K562 (cell line): ENCODE results near the gene GLI3. TPM values are rescaled to one million over a fixed set of nuclear protein-coding genes. Genes with fewer than 3 reads are reported as not detected.

Experiments
- ATAC-seq: fragments of 200-7000 bp; cut with Tn5 transposase; 3 replicates; pipeline ENCODE4 v1.9.1; 2020; ENCODE audit warnings: moderate library complexity
- BruUV-seq: library from RNA; stranded (reverse); fragments of 400-500 nt; replicated peaks from 2 replicates; lab custom pipeline; 2021; lab: Mats Ljungman, UMichigan
- CTCF ChIA-PET: fragments of 300-600 bp; formaldehyde crosslinking; extraction: SDS; loops from one replicate; lab custom pipeline; 2021; ENCODE audit warnings: low intra/inter-chr PET ratio; lab: Yijun Ruan, JAX
- POLR2A ChIA-PET: fragments of 300-600, 350-650 bp; sonication (Branson Sonifier 250); formaldehyde crosslinking; extraction: SDS; loops from one replicate; lab custom pipeline; 2021; ENCODE audit warnings: antibody characterized with exemption, inconsistent platforms; lab: Yijun Ruan, JAX
- DNase-seq, 4 experiments: peaks; one replicate each; pipeline versions ENCODE4 v3.0.0 to v3.0.0-alpha.2; 2011 to 2018; ENCODE audit warnings: low spot score in 3 of 4, mixed read lengths in 3 of 4; ENCODE audit errors: extremely low read depth in 1 of 4
- FAIRE-seq: peaks from 2 replicates; lab custom pipeline; 2011; peaks lifted over from hg19 to GRCh38; lab: Jason Lieb, UNC
- H2AFZ ChIP-seq: 2 replicates; pipeline ENCODE4 v1.6.0; 2011; ENCODE audit warnings: low read depth, low read length, control low read depth, inconsistent platforms
- H3K27ac ChIP-seq: fragments of 200-600 bp; 3 replicates; pipeline ENCODE4 v1.8.0; 2011; ENCODE audit warnings: low read depth, mild to moderate bottlenecking, control low read depth, inconsistent platforms, low read length, moderate library complexity, mixed read lengths; ENCODE audit errors: extremely low read depth
- H3K27me3 ChIP-seq, 2 experiments: fragments of 300-600 bp in 1 of 2; 2 replicates in 1 of 2; 3 replicates in 1 of 2; pipeline versions ENCODE4 v1.6.0 to v1.8.0; 2011; ENCODE audit warnings: inconsistent platforms in 2 of 2, low read length in 2 of 2, mild to moderate bottlenecking in 1 of 2, mixed read lengths in 1 of 2, moderate library complexity in 1 of 2; ENCODE audit not compliant: control insufficient read depth in 2 of 2, insufficient read depth in 2 of 2
- H3K36me3 ChIP-seq: fragments of 300-600 bp; 3 replicates; pipeline ENCODE4 v1.8.0; 2011; ENCODE audit warnings: mild to moderate bottlenecking, low read length, inconsistent platforms; ENCODE audit not compliant: control insufficient read depth, insufficient read depth
- H3K4me1 ChIP-seq, 2 experiments: fragments of 200-600 bp in 1 of 2; replicated peaks in 1 of 2; 2 replicates in 1 of 2; 3 replicates in 1 of 2; pipeline versions ENCODE4 v1.5.1 to v1.8.0; 2011; ENCODE audit warnings: inconsistent platforms in 2 of 2, low read length in 2 of 2, mild to moderate bottlenecking in 1 of 2, mixed read lengths in 1 of 2, moderate library complexity in 1 of 2; ENCODE audit not compliant: control insufficient read depth in 2 of 2, insufficient read depth in 2 of 2
- H3K4me2 ChIP-seq: 2 replicates; pipeline ENCODE4 v1.6.1; 2011; ENCODE audit warnings: low read length, control low read depth, inconsistent platforms, mixed read lengths; ENCODE audit not compliant: insufficient read depth
- H3K4me3 ChIP-seq: fragments of 200-600 bp; sonication (generic), shearing (Covaris generic); 2 replicates; pipeline ENCODE4 v1.5.1; 2016; ENCODE audit warnings: control low read depth, inconsistent platforms
- H3K79me2 ChIP-seq: fragments of 200-600 bp; 3 replicates; pipeline ENCODE4 v1.8.0; 2011; ENCODE audit warnings: low read length, inconsistent platforms; ENCODE audit not compliant: control insufficient read depth, insufficient read depth
- H3K9ac ChIP-seq, 2 experiments: 2 replicates each; pipeline versions ENCODE4 v1.6.0 to v1.6.1; 2011; ENCODE audit warnings: low read depth in 2 of 2, low read length in 2 of 2, control low read depth in 1 of 2, inconsistent platforms in 1 of 2, mild to moderate bottlenecking in 1 of 2, mixed read lengths in 1 of 2; ENCODE audit not compliant: insufficient read depth in 1 of 2
- H3K9me1 ChIP-seq: one replicate; pipeline ENCODE4 v1.6.0; 2011; ENCODE audit warnings: inconsistent platforms, mild to moderate bottlenecking, low read length, moderate library complexity; ENCODE audit not compliant: control insufficient read depth, insufficient read depth
- H3K9me3 ChIP-seq: replicated peaks from 2 replicates; pipeline ENCODE4 v1.5.1; 2011; ENCODE audit warnings: low read depth, low read length, inconsistent platforms; ENCODE audit not compliant: control insufficient read depth, insufficient read depth
- H4K20me1 ChIP-seq: replicated peaks from 2 replicates; pipeline ENCODE4 v1.6.1; 2011; ENCODE audit warnings: low read length, inconsistent platforms, mixed read lengths; ENCODE audit not compliant: control insufficient read depth, insufficient read depth
- CBX2 ChIP-seq: fragments of 200-600 bp; sonication (generic); IDR thresholded peaks from one replicate; pipeline ENCODE4 v1.6.1; 2012; ENCODE audit warnings: mild to moderate bottlenecking, low read length, inconsistent platforms; ENCODE audit not compliant: insufficient read depth, poor library complexity, severe bottlenecking
- CCAR2 ChIP-seq: fragments of 200-400 bp; formaldehyde crosslinking; IDR thresholded peaks from 2 replicates; pipeline ENCODE4 v1.6.1; 2017; ENCODE audit warnings: mild to moderate bottlenecking, low read depth, low read length
- COPS2 ChIP-seq: fragments of 450-650 bp; conservative IDR thresholded peaks from 2 replicates; pipeline ENCODE4 v1.6.1; 2016; ENCODE audit warnings: mild to moderate bottlenecking, moderate library complexity
- FOXM1 ChIP-seq, 2 experiments: fragments of 450-650 bp in 1 of 2; sonication (generic) in 1 of 2; formaldehyde crosslinking in 1 of 2; IDR thresholded peaks; 2 replicates each; pipeline versions ENCODE4 v1.6.1 to v1.9.0; 2017 to 2022; ENCODE audit warnings: low read depth in 2 of 2, mild to moderate bottlenecking in 2 of 2, missing genetic modification reagents in 1 of 2, moderate library complexity in 1 of 2
- KHSRP ChIP-seq: fragments of 450-650 bp; IDR thresholded peaks from 2 replicates; pipeline ENCODE4 v1.6.1; 2017
- POLR2B ChIP-seq: fragments of 450-650 bp; IDR thresholded peaks from 2 replicates; pipeline ENCODE4 v1.6.1; 2018; ENCODE audit warnings: low read depth; ENCODE audit not compliant: partially characterized antibody
- RCOR1 ChIP-seq, 2 experiments: IDR thresholded peaks; 2 replicates each; pipeline ENCODE4 v1.6.1; 2012; ENCODE audit warnings: low read depth in 2 of 2, low read length in 2 of 2, borderline replicate concordance in 1 of 2, improper control_type of control experiment in 1 of 2
- SETDB1 ChIP-seq: IDR thresholded peaks from one replicate; pipeline ENCODE4 v1.6.1; 2012; ENCODE audit warnings: low read length, control low read depth, inconsistent platforms
- SIRT6 ChIP-seq: IDR thresholded peaks from one replicate; pipeline ENCODE4 v1.6.1; 2012; ENCODE audit warnings: low read depth, mild to moderate bottlenecking, control low read depth, inconsistent platforms, low read length, moderate library complexity
- TAL1 ChIP-seq: fragments of 450-650 bp; IDR thresholded peaks from 2 replicates; pipeline ENCODE4 v1.6.1; 2016; ENCODE audit warnings: mild to moderate bottlenecking
- ZNF121 ChIP-seq: sonication (generic); formaldehyde crosslinking; conservative IDR thresholded peaks from 2 replicates; pipeline ENCODE4 v1.8.0; 2022; ENCODE audit warnings: missing genetic modification reagents
- ZNF23 ChIP-seq: fragments of 250-450 bp; sonication (Bioruptor Pico); IDR thresholded peaks from 2 replicates; pipeline ENCODE4 v1.4.0; 2020; ENCODE audit warnings: mild to moderate bottlenecking
- ZNF263 ChIP-seq: sonication (generic); formaldehyde crosslinking; IDR thresholded peaks from 2 replicates; pipeline ENCODE4 v1.8.0; 2022; ENCODE audit warnings: mild to moderate bottlenecking, missing genetic modification reagents, borderline replicate concordance
- ZNF384 ChIP-seq: IDR thresholded peaks from 2 replicates; pipeline ENCODE4 v1.6.1; 2012; ENCODE audit warnings: low read depth, low read length, improper control_type of control experiment
- ZZZ3 ChIP-seq: fragments of 450-650 bp; IDR thresholded peaks from 2 replicates; pipeline ENCODE4 v1.6.1; 2016; ENCODE audit warnings: antibody characterized with exemption, mild to moderate bottlenecking, moderate library complexity
- WGBS: fragments of 100-300 bp; shearing (Covaris generic); methylation state at CpG from one replicate; pipeline ENCODE4 v1.1.6; 2016; ENCODE audit warnings: low coverage, mixed read lengths; ENCODE audit not compliant: insufficient coverage; ENCODE audit errors: missing lambda C conversion rate; 5-methylcytosine and 5-hydroxymethylcytosine counted together
- in situ Hi-C: fragments of 300-500 bp; cut with MboI; formaldehyde crosslinking; loops from 4 replicates; pipeline ENCODE4 v1.15.0; 2018; ENCODE audit warnings: inconsistent platforms, mixed read lengths
- intact Hi-C: fragments of 100-400 bp; cut with micrococcal nuclease; formaldehyde crosslinking; loops from 2 replicates; pipeline ENCODE4 v1.14.2; 2022
- polyA plus RNA-seq, 8 experiments: library from polyadenylated mRNA; depleted of rRNA in 4 of 8; stranded (reverse) in 5 of 8; unstranded in 3 of 8; fragments of >200 nt; fragmentation: Nextera tagmentation in 2 of 8; fragmentation: Illumina TruSeq in 1 of 8; extraction: Ambion mirVana in 2 of 8; extraction: Trizol in 1 of 8; gene quantifications; 2 replicates each; pipeline versions ENCODE4 v1.2.1 to v1.2.3, GENCODE V29; 2011 to 2014; ENCODE audit warnings: inconsistent platforms in 1 of 8, missing spikeins in 1 of 8
- total RNA-seq, 7 experiments: library from RNA; depleted of rRNA in 6 of 7; stranded (reverse); fragments of >200 nt in 6 of 7; fragmentation: Illumina TruSeq in 2 of 7; extraction: Trizol in 2 of 7; gene quantifications; 2 replicates each; pipeline versions ENCODE4 v1.2.1 to v1.2.3, GENCODE V29; 2011 to 2021; ENCODE audit warnings: low replicate concordance in 1 of 7
- TF ChIP-seq, protein P1 (sequence below), 2 experiments: fragments of 450-650 bp in 1 of 2; IDR thresholded peaks; 2 replicates each; pipeline ENCODE4 v1.6.1; 2011 to 2017; ENCODE audit warnings: low read depth in 2 of 2, antibody characterized with exemption in 1 of 2, borderline replicate concordance in 1 of 2, low read length in 1 of 2, mild to moderate bottlenecking in 1 of 2, mixed read lengths in 1 of 2; ENCODE audit not compliant: control insufficient read depth in 1 of 2
- TF ChIP-seq, protein P2 (sequence below): fragments of 250-450 bp; sonication (Bioruptor Pico); IDR thresholded peaks from 2 replicates; pipeline ENCODE4 v1.4.0; 2020; ENCODE audit warnings: mild to moderate bottlenecking, moderate library complexity

The GLI3 gene
- total and polyA plus RNA-seq, 9 of the 15 experiments (the other 6 are each of a cell fraction or from before 2014, with no cell fraction given) = 0.01 to 0.18 (median 0.07) TPM; not detected in 6

- Histone ChIP-seq H2AFZ (no peak overlapping the region), H3K4me2 (no peak overlapping the region), H3K4me3 (no peak overlapping the region), H4K20me1 (no peaks in the 10 kb centered on the region), H3K36me3 (no peaks in the 10 kb centered on the region), H3K27me3 (peaks cover 0 to 8% of the 10 kb centered on the region in 2 experiments; a peak in 2 of 5 replicates), H3K9ac (no peak overlapping the region), H3K9me1 (no peaks in the 10 kb centered on the region), H3K9me3 (no peaks in the 10 kb centered on the region), H3K79me2 (no peaks in the 10 kb centered on the region), H3K4me1 (no peaks in the 10 kb centered on the region), H3K27ac (no peak overlapping the region)
- intact Hi-C loops (no loop called here), in situ Hi-C loops (no loop called here)
- WGBS = under 1% methylated on average over 8 of the region's 8 CpGs
- ChIA-PET CTCF (no interaction called here), POLR2A (interaction anchor here (0.9 kb wide), 1 partner anchor 10 kb away, joined by 3 read pairs; no protein-coding TSS in a partner anchor)
- no peak for DNase-seq
- ATAC-seq = no peak
- BruUV-seq = no TSS peak
- FAIRE-seq = no peak
- no peak for TF ChIP-seq CCAR2
- TF ChIP-seq, protein P1, sequence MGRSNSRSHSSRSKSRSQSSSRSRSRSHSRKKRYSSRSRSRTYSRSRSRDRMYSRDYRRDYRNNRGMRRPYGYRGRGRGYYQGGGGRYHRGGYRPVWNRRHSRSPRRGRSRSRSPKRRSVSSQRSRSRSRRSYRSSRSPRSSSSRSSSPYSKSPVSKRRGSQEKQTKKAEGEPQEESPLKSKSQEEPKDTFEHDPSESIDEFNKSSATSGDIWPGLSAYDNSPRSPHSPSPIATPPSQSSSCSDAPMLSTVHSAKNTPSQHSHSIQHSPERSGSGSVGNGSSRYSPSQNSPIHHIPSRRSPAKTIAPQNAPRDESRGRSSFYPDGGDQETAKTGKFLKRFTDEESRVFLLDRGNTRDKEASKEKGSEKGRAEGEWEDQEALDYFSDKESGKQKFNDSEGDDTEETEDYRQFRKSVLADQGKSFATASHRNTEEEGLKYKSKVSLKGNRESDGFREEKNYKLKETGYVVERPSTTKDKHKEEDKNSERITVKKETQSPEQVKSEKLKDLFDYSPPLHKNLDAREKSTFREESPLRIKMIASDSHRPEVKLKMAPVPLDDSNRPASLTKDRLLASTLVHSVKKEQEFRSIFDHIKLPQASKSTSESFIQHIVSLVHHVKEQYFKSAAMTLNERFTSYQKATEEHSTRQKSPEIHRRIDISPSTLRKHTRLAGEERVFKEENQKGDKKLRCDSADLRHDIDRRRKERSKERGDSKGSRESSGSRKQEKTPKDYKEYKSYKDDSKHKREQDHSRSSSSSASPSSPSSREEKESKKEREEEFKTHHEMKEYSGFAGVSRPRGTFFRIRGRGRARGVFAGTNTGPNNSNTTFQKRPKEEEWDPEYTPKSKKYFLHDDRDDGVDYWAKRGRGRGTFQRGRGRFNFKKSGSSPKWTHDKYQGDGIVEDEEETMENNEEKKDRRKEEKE (IDR thresholded peaks at IDR 0.05; ENCODE audit: borderline replicate concordance in 1 of 2, control insufficient read depth in 1 of 2, low read depth in 2 of 2, low read length in 1 of 2) = no peak
- TF ChIP-seq KHSRP = no peak
- TF ChIP-seq ZNF23 (CRISPR knock-in tag) = no peak
- TF ChIP-seq ZNF384 = no peak
- no peak for TF ChIP-seq ZNF121 (CRISPR knock-in tag)
- no peak for TF ChIP-seq TAL1
- no peak for TF ChIP-seq SETDB1
- TF ChIP-seq ZNF263 = no peak
- no peak for TF ChIP-seq SIRT6
- TF ChIP-seq COPS2 = no peak
- TF ChIP-seq ZZZ3 = no peak
- no peak for TF ChIP-seq CBX2
- TF ChIP-seq POLR2B = no peak
- TF ChIP-seq FOXM1 (IDR thresholded peaks at IDR 0.05; ENCODE audit: low read depth) = no peak
- TF ChIP-seq FOXM1 (CRISPR knock-in tag; IDR thresholded peaks at IDR 0.05; ENCODE audit: low read depth) = no peak
- no peak for TF ChIP-seq RCOR1 (IDR thresholded peaks at IDR 0.05; ENCODE audit: borderline replicate concordance in 1 of 2, low read depth in 2 of 2, low read length in 2 of 2)
- TF ChIP-seq, protein P2, sequence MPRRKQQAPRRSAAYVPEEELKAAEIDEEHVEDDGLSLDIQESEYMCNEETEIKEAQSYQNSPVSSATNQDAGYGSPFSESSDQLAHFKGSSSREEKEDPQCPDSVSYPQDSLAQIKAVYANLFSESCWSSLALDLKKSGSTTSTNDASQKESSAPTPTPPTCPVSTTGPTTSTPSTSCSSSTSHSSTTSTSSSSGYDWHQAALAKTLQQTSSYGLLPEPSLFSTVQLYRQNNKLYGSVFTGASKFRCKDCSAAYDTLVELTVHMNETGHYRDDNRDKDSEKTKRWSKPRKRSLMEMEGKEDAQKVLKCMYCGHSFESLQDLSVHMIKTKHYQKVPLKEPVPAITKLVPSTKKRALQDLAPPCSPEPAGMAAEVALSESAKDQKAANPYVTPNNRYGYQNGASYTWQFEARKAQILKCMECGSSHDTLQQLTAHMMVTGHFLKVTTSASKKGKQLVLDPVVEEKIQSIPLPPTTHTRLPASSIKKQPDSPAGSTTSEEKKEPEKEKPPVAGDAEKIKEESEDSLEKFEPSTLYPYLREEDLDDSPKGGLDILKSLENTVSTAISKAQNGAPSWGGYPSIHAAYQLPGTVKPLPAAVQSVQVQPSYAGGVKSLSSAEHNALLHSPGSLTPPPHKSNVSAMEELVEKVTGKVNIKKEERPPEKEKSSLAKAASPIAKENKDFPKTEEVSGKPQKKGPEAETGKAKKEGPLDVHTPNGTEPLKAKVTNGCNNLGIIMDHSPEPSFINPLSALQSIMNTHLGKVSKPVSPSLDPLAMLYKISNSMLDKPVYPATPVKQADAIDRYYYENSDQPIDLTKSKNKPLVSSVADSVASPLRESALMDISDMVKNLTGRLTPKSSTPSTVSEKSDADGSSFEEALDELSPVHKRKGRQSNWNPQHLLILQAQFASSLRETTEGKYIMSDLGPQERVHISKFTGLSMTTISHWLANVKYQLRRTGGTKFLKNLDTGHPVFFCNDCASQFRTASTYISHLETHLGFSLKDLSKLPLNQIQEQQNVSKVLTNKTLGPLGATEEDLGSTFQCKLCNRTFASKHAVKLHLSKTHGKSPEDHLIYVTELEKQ (CRISPR knock-in tag) = no peak
Observed at GRCh38 chr7:42168512-42168911, 68.5 kb downstream of the GLI3 start.
